ENCODE data around the gene CPNE8. TPM values are rescaled to one million over a fixed set of nuclear protein-coding genes. Genes with fewer than 3 reads are reported as not detected.

The CPNE8 gene
- total RNA-seq (2014; rRNA removed; shearing (Covaris generic)), result 17.3 and 27.1 TPM in 2 replicates

- DNase-seq (ENCODE audit: low read depth), result peak; percentile 89
Measured at GRCh38 chr12:38905480-38906351, at the start of gene CPNE8. TSS of gene CPNE8 (minus strand) at chr12:38905591. CDS start at chr12:38905534, 57 bp downstream.

GRCh38 chr12:38954238-38954873, 49.0 kb upstream of the CPNE8 start:
- no peak for DNase-seq (ENCODE audit: low read depth)

GRCh38 chr12:38949363-38949762, 44.0 kb upstream of the CPNE8 start:
- DNase-seq (ENCODE audit: low read depth), result no peak

- DNase-seq (ENCODE audit: low read depth), result peak; percentile 23
Measured at GRCh38 chr12:38934686-38935085, 29.3 kb upstream of the CPNE8 start.

GRCh38 chr12:38934078-38934584, 28.7 kb upstream of the CPNE8 start:
- no peak for DNase-seq (ENCODE audit: low read depth)

GRCh38 chr12:38932320-38932719, 26.9 kb upstream of the CPNE8 start:
- no peak for DNase-seq (ENCODE audit: low read depth)

- DNase-seq (ENCODE audit: low read depth), result no peak
Measured at GRCh38 chr12:38931461-38931860, 26.1 kb upstream of the CPNE8 start.

GRCh38 chr12:38930990-38931389, 25.6 kb upstream of the CPNE8 start:
- peak; percentile 21 for DNase-seq (ENCODE audit: low read depth)

GRCh38 chr12:38926501-38926900, 21.1 kb upstream of the CPNE8 start:
- no peak for DNase-seq (ENCODE audit: low read depth)

GRCh38 chr12:38921025-38921677, 15.8 kb upstream of the CPNE8 start:
- DNase-seq (ENCODE audit: low read depth), result peak; percentile 73

- peak; percentile 75 for DNase-seq (ENCODE audit: low read depth)
Measured at GRCh38 chr12:38919191-38919590, 13.8 kb upstream of the CPNE8 start.

GRCh38 chr12:38915429-38916182, 10.2 kb upstream of the CPNE8 start:
- DNase-seq (ENCODE audit: low read depth), result no peak

- no peak for DNase-seq (ENCODE audit: low read depth)
Measured at GRCh38 chr12:38912116-38912515, 6.7 kb upstream of the CPNE8 start.

- DNase-seq (ENCODE audit: low read depth), result no peak
Measured at GRCh38 chr12:38911611-38912010, 6.2 kb upstream of the CPNE8 start.

GRCh38 chr12:38907201-38907923, 2.0 kb upstream of the CPNE8 start:
- DNase-seq (ENCODE audit: low read depth), result no peak

GRCh38 chr12:38906482-38907200, 1.2 kb upstream of the CPNE8 start:
- peak; percentile 95 for DNase-seq (ENCODE audit: low read depth)

- peak; percentile 96 for DNase-seq (ENCODE audit: low read depth)
Measured at GRCh38 chr12:38904537-38905479, 583 bp downstream of the CPNE8 start.

- DNase-seq (ENCODE audit: low read depth), result no peak
Measured at GRCh38 chr12:38903596-38903995, 1.8 kb downstream of the CPNE8 start.
